Cardiac muscle cell (in vitro differentiated cells and primary cell): ENCODE results near the gene GRIA1. TPM values are rescaled to one million over a fixed set of nuclear protein-coding genes. Genes with fewer than 3 reads are reported as not detected.

Experiments
- DNase-seq, 2 donors: peaks; one replicate each; pipeline versions ENCODE4 v3.0.0 to v3.0.0-alpha.2; 2010 to 2017; ENCODE audit warnings: low read depth in 1 of 2, low spot score in 1 of 2
- H3K27ac ChIP-seq: fragments of 200-600 bp; sonication (generic); 2 replicates; pipeline ENCODE4 v1.5.1; 2016
- H3K27me3 ChIP-seq: fragments of 200-600 bp; sonication (generic); 2 replicates; pipeline ENCODE4 v1.6.0; 2016; ENCODE audit warnings: control low read depth
- H3K36me3 ChIP-seq: fragments of 200-600 bp; sonication (generic); 2 replicates; pipeline ENCODE4 v1.5.1; 2016; ENCODE audit warnings: control low read depth
- H3K4me1 ChIP-seq: fragments of 200-600 bp; sonication (generic); 2 replicates; pipeline ENCODE4 v1.8.1; 2017; ENCODE audit warnings: low read depth, mild to moderate bottlenecking, mixed run types
- H3K4me3 ChIP-seq: fragments of 200-600 bp; sonication (generic); 2 replicates; pipeline ENCODE4 v1.5.1; 2016; ENCODE audit warnings: mild to moderate bottlenecking
- H3K9me3 ChIP-seq: fragments of 200-600 bp; sonication (generic); 2 replicates; pipeline ENCODE4 v1.5.1; 2017; ENCODE audit warnings: low read depth, mild to moderate bottlenecking, control low read depth
- CTCF ChIP-seq: IDR thresholded peaks from 2 replicates; pipeline ENCODE4 v1.5.1; 2012; ENCODE audit warnings: low read depth, mild to moderate bottlenecking, low read length
- polyA plus RNA-seq: library from polyadenylated mRNA; unstranded; fragments of >200 nt; fragmentation: Nextera tagmentation; extraction: Ambion mirVana; gene quantifications from 2 replicates; pipeline ENCODE4 v1.2.1, GENCODE V29; 2016
- total RNA-seq: library from RNA; depleted of rRNA; stranded (reverse); fragments of >200 nt; gene quantifications from 2 replicates; pipeline ENCODE4 v1.2.3, GENCODE V29; 2016

GRIA1 gene
- total and polyA plus RNA-seq, 2 experiments from 2014 or later, result 1.6 to 2.3 TPM

GRCh38 chr5:153782589-153783361 lies 292.3 kb downstream of the GRIA1 start:
- Histone ChIP-seq H3K4me3 (no peak overlapping the region), H3K27me3 (no peaks in the 10 kb centered on the region), H3K36me3 (no peaks in the 10 kb centered on the region), H3K27ac (no peak overlapping the region), H3K9me3 (no peaks in the 10 kb centered on the region), H3K4me1 (peaks cover 5% of the 10 kb centered on the region)
- TF ChIP-seq CTCF, result no peak
- DNase-seq, result peak; percentile 4 to 17

- H3K27ac ChIP-seq, result no peak overlapping the region
- H3K9me3 ChIP-seq, result no peaks in the 10 kb centered on the region
- TF ChIP-seq CTCF, result no peak
- H3K36me3 ChIP-seq, result no peaks in the 10 kb centered on the region
- no peaks in the 10 kb centered on the region for H3K27me3 ChIP-seq
- no peak for DNase-seq
- H3K4me3 ChIP-seq, result no peak overlapping the region
- H3K4me1 ChIP-seq, result peaks cover 5% of the 10 kb centered on the region
Measured at GRCh38 chr5:153783362-153783658, 292.8 kb downstream of the GRIA1 start.

GRCh38 chr5:153784277-153784676 lies 293.8 kb downstream of the GRIA1 start:
- TF ChIP-seq CTCF, result no peak
- Histone ChIP-seq H3K27me3 (no peaks in the 10 kb centered on the region), H3K27ac (no peak overlapping the region), H3K9me3 (no peaks in the 10 kb centered on the region), H3K4me1 (peaks cover 5% of the 10 kb centered on the region), H3K4me3 (no peak overlapping the region), H3K36me3 (no peaks in the 10 kb centered on the region)
- no peak for DNase-seq

GRCh38 chr5:153791339-153791738 lies 300.9 kb downstream of the GRIA1 start:
- no peaks in the 10 kb centered on the region for H3K4me1 ChIP-seq
- H3K27me3 ChIP-seq, result no peaks in the 10 kb centered on the region
- no peak for TF ChIP-seq CTCF
- H3K4me3 ChIP-seq, result no peak overlapping the region
- H3K27ac ChIP-seq, result no peak overlapping the region
- no peaks in the 10 kb centered on the region for H3K9me3 ChIP-seq
- no peak for DNase-seq
- H3K36me3 ChIP-seq, result no peaks in the 10 kb centered on the region

GRCh38 chr5:153792305-153792704 lies 301.8 kb downstream of the GRIA1 start:
- H3K4me1 ChIP-seq, result no peaks in the 10 kb centered on the region

More at GRCh38 chr5:153792305-153792704, 301.8 kb downstream of the GRIA1 start:
- no peak for TF ChIP-seq CTCF
- Histone ChIP-seq H3K4me3 (no peak overlapping the region), H3K9me3 (no peaks in the 10 kb centered on the region), H3K27ac (no peak overlapping the region), H3K36me3 (no peaks in the 10 kb centered on the region), H3K27me3 (no peaks in the 10 kb centered on the region)
- DNase-seq, result no peak
